ENCODE results near the gene BABAM2.

DNA sequence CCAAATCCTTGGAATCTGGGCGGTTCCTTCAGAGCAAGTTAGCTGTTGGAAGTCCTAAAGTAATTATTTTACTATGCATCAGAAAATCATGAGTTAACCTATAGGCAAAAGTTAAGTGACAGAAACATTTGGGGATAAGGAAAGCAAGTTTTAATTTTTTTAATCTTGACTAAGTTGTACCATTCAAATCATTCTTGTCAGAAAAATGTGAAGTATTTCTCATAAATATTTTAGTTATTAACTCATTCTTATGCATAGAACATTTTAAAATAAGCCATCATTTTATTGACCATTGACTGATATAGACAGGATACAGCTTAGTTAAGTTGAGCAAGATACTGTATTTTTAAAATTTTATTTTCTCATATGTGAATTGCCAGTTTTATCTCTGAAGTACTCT, 403.9 kb downstream of the BABAM2 start:
- TF ChIP-seq, protein P1, sequence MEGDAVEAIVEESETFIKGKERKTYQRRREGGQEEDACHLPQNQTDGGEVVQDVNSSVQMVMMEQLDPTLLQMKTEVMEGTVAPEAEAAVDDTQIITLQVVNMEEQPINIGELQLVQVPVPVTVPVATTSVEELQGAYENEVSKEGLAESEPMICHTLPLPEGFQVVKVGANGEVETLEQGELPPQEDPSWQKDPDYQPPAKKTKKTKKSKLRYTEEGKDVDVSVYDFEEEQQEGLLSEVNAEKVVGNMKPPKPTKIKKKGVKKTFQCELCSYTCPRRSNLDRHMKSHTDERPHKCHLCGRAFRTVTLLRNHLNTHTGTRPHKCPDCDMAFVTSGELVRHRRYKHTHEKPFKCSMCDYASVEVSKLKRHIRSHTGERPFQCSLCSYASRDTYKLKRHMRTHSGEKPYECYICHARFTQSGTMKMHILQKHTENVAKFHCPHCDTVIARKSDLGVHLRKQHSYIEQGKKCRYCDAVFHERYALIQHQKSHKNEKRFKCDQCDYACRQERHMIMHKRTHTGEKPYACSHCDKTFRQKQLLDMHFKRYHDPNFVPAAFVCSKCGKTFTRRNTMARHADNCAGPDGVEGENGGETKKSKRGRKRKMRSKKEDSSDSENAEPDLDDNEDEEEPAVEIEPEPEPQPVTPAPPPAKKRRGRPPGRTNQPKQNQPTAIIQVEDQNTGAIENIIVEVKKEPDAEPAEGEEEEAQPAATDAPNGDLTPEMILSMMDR (conservative IDR thresholded peaks at IDR 0.05; ENCODE audit: low read depth in 2 of 2): no peak
- TF ChIP-seq, protein P2, sequence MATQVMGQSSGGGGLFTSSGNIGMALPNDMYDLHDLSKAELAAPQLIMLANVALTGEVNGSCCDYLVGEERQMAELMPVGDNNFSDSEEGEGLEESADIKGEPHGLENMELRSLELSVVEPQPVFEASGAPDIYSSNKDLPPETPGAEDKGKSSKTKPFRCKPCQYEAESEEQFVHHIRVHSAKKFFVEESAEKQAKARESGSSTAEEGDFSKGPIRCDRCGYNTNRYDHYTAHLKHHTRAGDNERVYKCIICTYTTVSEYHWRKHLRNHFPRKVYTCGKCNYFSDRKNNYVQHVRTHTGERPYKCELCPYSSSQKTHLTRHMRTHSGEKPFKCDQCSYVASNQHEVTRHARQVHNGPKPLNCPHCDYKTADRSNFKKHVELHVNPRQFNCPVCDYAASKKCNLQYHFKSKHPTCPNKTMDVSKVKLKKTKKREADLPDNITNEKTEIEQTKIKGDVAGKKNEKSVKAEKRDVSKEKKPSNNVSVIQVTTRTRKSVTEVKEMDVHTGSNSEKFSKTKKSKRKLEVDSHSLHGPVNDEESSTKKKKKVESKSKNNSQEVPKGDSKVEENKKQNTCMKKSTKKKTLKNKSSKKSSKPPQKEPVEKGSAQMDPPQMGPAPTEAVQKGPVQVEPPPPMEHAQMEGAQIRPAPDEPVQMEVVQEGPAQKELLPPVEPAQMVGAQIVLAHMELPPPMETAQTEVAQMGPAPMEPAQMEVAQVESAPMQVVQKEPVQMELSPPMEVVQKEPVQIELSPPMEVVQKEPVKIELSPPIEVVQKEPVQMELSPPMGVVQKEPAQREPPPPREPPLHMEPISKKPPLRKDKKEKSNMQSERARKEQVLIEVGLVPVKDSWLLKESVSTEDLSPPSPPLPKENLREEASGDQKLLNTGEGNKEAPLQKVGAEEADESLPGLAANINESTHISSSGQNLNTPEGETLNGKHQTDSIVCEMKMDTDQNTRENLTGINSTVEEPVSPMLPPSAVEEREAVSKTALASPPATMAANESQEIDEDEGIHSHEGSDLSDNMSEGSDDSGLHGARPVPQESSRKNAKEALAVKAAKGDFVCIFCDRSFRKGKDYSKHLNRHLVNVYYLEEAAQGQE (IDR thresholded peaks at IDR 0.05; ENCODE audit: unreplicated experiment): no peak
- TF ChIP-seq CREB1 (CRISPR knock-in tag; IDR thresholded peaks at IDR 0.05; ENCODE audit: low read depth): no peak
- TF ChIP-seq EZH2 (IDR thresholded peaks at IDR 0.05; ENCODE audit: low read depth, unreplicated experiment): no peak
- TF ChIP-seq POLR2AphosphoS5 (IDR thresholded peaks at IDR 0.05; ENCODE audit: low read depth): no peak
- no peak for TF ChIP-seq NANOG (IDR thresholded peaks at IDR 0.05; ENCODE audit: borderline replicate concordance)
- no peak for TF ChIP-seq EZH2phosphoT487 (IDR thresholded peaks at IDR 0.05; ENCODE audit: unreplicated experiment)
- no peak for TF ChIP-seq ZNF331 (CRISPR knock-in tag; IDR thresholded peaks at IDR 0.05; ENCODE audit: low read depth)
- TF ChIP-seq, protein P3, sequence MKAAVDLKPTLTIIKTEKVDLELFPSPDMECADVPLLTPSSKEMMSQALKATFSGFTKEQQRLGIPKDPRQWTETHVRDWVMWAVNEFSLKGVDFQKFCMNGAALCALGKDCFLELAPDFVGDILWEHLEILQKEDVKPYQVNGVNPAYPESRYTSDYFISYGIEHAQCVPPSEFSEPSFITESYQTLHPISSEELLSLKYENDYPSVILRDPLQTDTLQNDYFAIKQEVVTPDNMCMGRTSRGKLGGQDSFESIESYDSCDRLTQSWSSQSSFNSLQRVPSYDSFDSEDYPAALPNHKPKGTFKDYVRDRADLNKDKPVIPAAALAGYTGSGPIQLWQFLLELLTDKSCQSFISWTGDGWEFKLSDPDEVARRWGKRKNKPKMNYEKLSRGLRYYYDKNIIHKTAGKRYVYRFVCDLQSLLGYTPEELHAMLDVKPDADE (IDR thresholded peaks at IDR 0.05): no peak
- no peak for TF ChIP-seq ZNF114 (CRISPR knock-in tag; IDR thresholded peaks at IDR 0.05)
- TF ChIP-seq, protein P4, sequence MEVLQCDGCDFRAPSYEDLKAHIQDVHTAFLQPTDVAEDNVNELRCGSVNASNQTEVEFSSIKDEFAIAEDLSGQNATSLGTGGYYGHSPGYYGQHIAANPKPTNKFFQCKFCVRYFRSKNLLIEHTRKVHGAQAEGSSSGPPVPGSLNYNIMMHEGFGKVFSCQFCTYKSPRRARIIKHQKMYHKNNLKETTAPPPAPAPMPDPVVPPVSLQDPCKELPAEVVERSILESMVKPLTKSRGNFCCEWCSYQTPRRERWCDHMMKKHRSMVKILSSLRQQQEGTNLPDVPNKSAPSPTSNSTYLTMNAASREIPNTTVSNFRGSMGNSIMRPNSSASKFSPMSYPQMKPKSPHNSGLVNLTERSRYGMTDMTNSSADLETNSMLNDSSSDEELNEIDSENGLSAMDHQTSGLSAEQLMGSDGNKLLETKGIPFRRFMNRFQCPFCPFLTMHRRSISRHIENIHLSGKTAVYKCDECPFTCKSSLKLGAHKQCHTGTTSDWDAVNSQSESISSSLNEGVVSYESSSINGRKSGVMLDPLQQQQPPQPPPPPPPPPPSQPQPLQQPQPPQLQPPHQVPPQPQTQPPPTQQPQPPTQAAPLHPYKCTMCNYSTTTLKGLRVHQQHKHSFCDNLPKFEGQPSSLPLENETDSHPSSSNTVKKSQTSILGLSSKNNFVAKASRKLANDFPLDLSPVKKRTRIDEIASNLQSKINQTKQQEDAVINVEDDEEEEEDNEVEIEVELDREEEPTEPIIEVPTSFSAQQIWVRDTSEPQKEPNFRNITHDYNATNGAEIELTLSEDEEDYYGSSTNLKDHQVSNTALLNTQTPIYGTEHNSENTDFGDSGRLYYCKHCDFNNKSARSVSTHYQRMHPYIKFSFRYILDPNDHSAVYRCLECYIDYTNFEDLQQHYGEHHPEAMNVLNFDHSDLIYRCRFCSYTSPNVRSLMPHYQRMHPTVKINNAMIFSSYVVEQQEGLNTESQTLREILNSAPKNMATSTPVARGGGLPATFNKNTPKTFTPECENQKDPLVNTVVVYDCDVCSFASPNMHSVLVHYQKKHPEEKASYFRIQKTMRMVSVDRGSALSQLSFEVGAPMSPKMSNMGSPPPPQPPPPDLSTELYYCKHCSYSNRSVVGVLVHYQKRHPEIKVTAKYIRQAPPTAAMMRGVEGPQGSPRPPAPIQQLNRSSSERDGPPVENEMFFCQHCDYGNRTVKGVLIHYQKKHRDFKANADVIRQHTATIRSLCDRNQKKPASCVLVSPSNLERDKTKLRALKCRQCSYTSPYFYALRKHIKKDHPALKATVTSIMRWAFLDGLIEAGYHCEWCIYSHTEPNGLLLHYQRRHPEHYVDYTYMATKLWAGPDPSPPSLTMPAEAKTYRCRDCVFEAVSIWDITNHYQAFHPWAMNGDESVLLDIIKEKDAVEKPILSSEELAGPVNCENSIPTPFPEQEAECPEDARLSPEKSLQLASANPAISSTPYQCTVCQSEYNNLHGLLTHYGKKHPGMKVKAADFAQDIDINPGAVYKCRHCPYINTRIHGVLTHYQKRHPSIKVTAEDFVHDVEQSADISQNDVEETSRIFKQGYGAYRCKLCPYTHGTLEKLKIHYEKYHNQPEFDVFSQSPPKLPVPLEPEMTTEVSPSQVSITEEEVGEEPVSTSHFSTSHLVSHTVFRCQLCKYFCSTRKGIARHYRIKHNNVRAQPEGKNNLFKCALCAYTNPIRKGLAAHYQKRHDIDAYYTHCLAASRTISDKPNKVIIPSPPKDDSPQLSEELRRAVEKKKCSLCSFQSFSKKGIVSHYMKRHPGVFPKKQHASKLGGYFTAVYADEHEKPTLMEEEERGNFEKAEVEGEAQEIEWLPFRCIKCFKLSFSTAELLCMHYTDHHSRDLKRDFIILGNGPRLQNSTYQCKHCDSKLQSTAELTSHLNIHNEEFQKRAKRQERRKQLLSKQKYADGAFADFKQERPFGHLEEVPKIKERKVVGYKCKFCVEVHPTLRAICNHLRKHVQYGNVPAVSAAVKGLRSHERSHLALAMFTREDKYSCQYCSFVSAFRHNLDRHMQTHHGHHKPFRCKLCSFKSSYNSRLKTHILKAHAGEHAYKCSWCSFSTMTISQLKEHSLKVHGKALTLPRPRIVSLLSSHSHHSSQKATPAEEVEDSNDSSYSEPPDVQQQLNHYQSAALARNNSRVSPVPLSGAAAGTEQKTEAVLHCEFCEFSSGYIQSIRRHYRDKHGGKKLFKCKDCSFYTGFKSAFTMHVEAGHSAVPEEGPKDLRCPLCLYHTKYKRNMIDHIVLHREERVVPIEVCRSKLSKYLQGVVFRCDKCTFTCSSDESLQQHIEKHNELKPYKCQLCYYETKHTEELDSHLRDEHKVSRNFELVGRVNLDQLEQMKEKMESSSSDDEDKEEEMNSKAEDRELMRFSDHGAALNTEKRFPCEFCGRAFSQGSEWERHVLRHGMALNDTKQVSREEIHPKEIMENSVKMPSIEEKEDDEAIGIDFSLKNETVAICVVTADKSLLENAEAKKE (CRISPR knock-in tag; IDR thresholded peaks at IDR 0.05): no peak
